ENCODE results near the gene PPP2R2B.

DNA sequence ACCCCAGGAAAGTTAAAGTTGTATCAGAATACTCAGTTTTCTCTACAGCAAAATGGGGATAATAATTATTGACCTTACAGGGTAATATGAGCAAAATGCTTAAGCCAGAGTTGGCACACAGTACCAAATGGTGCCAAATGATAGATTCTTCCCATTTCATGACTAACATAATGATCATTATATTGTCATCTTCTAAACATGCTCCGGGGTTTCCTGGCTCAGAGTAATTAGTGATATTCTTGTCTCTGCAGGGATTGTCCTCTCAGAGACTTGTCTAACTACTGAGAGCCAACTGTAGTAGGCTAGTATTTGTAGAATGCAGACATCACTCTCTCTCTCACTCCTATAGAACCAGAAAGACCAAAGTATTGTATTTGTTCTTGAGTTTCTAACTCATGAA, 25.2 kb upstream of the PPP2R2B start:
- TF ChIP-seq EZH2 (IDR thresholded peaks at IDR 0.05; ENCODE audit: low read length, unreplicated experiment) = no peak
- TF ChIP-seq, protein P1, sequence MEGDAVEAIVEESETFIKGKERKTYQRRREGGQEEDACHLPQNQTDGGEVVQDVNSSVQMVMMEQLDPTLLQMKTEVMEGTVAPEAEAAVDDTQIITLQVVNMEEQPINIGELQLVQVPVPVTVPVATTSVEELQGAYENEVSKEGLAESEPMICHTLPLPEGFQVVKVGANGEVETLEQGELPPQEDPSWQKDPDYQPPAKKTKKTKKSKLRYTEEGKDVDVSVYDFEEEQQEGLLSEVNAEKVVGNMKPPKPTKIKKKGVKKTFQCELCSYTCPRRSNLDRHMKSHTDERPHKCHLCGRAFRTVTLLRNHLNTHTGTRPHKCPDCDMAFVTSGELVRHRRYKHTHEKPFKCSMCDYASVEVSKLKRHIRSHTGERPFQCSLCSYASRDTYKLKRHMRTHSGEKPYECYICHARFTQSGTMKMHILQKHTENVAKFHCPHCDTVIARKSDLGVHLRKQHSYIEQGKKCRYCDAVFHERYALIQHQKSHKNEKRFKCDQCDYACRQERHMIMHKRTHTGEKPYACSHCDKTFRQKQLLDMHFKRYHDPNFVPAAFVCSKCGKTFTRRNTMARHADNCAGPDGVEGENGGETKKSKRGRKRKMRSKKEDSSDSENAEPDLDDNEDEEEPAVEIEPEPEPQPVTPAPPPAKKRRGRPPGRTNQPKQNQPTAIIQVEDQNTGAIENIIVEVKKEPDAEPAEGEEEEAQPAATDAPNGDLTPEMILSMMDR (conservative IDR thresholded peaks at IDR 0.05; ENCODE audit: low read depth, low read length) = no peak

Measured in PC-3 (cell line).